ENCODE results near the gene GRM8.

The GRM8 gene

GRCh38 chr7:126436213-126436868 lies 816.4 kb downstream of the GRM8 start:
- no peak for TF ChIP-seq CTCF (IDR thresholded peaks at IDR 0.05; ENCODE audit: extremely low read depth, missing control alignments)
- DNase-seq (ENCODE audit: low spot score) = no peak

GRCh38 chr7:126426652-126427051 lies 826.1 kb downstream of the GRM8 start:
- TF ChIP-seq CTCF (IDR thresholded peaks at IDR 0.05; ENCODE audit: extremely low read depth, missing control alignments) = no peak
- no peak for DNase-seq (ENCODE audit: low spot score)

- DNase-seq (ENCODE audit: low spot score) = no peak
- TF ChIP-seq CTCF (IDR thresholded peaks at IDR 0.05; ENCODE audit: extremely low read depth, missing control alignments) = no peak
Measured at GRCh38 chr7:126424985-126425384, 827.8 kb downstream of the GRM8 start.

- no peak for TF ChIP-seq CTCF (IDR thresholded peaks at IDR 0.05; ENCODE audit: extremely low read depth, missing control alignments)
- no peak for DNase-seq (ENCODE audit: low spot score)
Measured at GRCh38 chr7:126419047-126419446, 833.7 kb downstream of the GRM8 start.

- TF ChIP-seq CTCF (IDR thresholded peaks at IDR 0.05; ENCODE audit: extremely low read depth, missing control alignments) = no peak
- peak; percentile 2 for DNase-seq (ENCODE audit: low spot score)
Measured at GRCh38 chr7:126411821-126412383, 840.8 kb downstream of the GRM8 start.

- DNase-seq (ENCODE audit: low spot score) = peak; percentile 4
- no peak for TF ChIP-seq CTCF (IDR thresholded peaks at IDR 0.05; ENCODE audit: extremely low read depth, missing control alignments)
Measured at GRCh38 chr7:126411032-126411820, 841.5 kb downstream of the GRM8 start.

- no peak for DNase-seq (ENCODE audit: low spot score)
- no peak for TF ChIP-seq CTCF (IDR thresholded peaks at IDR 0.05; ENCODE audit: extremely low read depth, missing control alignments)
Measured at GRCh38 chr7:126403040-126403439, 849.7 kb downstream of the GRM8 start.
